A673 (cell line): ENCODE data around the gene CDK19. TPM values are rescaled to one million over a fixed set of nuclear protein-coding genes. Genes with fewer than 3 reads are reported as not detected.
A peak's percentile ranks its signal among the peaks of the same experiment; 100 is the strongest.

Experiments used
- BruUV-seq: library from RNA; stranded (reverse); fragments of 400-500 nt; replicated peaks from 2 replicates; lab custom pipeline; 2021; lab: Mats Ljungman, UMichigan
- CTCF ChIA-PET: fragments of 300-600 bp; sonication (Branson Sonifier 250); formaldehyde crosslinking; loops from one replicate; lab custom pipeline; 2022; ENCODE audit warnings: antibody characterized with exemption; lab: Charles Lee
- POLR2A ChIA-PET: fragments of 300-600 bp; sonication (Branson Sonifier 250); formaldehyde crosslinking; loops from one replicate; lab custom pipeline; 2022; ENCODE audit warnings: antibody characterized with exemption; ENCODE audit not compliant: low non-redundant PET; lab: Charles Lee
- DNase-seq: peaks from one replicate; pipeline ENCODE4 v3.0.0-alpha.2; 2015; ENCODE audit warnings: low spot score
- H3K27ac ChIP-seq: fragments of 200-600 bp; sonication (generic); 2 replicates; pipeline ENCODE4 v1.5.1; 2016; ENCODE audit warnings: mixed run types, low read depth, mild to moderate bottlenecking, mixed read lengths, antibody characterized with exemption, low read length; ENCODE audit not compliant: poor library complexity, severe bottlenecking
- H3K27me3 ChIP-seq: fragments of 200-600 bp; sonication (generic); replicated peaks from 2 replicates; pipeline ENCODE4 v1.6.1; 2017; ENCODE audit warnings: mixed run types, low read depth, mild to moderate bottlenecking, mixed read lengths, antibody characterized with exemption, low read length; ENCODE audit not compliant: insufficient read depth, poor library complexity
- H3K36me3 ChIP-seq: fragments of 200-600 bp; sonication (generic); 2 replicates; pipeline ENCODE4 v1.6.1; 2016; ENCODE audit warnings: mixed run types, mild to moderate bottlenecking, mixed read lengths, antibody characterized with exemption, low read length; ENCODE audit not compliant: insufficient read depth, poor library complexity, severe bottlenecking
- H3K4me1 ChIP-seq: fragments of 200-600 bp; sonication (generic); 2 replicates; pipeline ENCODE4 v1.6.1; 2017; ENCODE audit warnings: mixed run types, mild to moderate bottlenecking, mixed read lengths, antibody characterized with exemption, low read length; ENCODE audit not compliant: insufficient read depth, poor library complexity, severe bottlenecking
- H3K4me3 ChIP-seq: fragments of 200-600 bp; sonication (generic); 2 replicates; pipeline ENCODE4 v1.5.1; 2016; ENCODE audit warnings: low read depth, mixed run types, mild to moderate bottlenecking, mixed read lengths, low read length; ENCODE audit not compliant: poor library complexity, severe bottlenecking
- H3K9me3 ChIP-seq: fragments of 200-600 bp; sonication (generic); 2 replicates; pipeline ENCODE4 v1.6.1; 2016; ENCODE audit warnings: mixed run types, low read depth, mild to moderate bottlenecking, mixed read lengths, antibody characterized with exemption, low read length; ENCODE audit not compliant: poor library complexity, severe bottlenecking
- CTCF ChIP-seq: fragments of 300-800, 200-600 bp; sonication (generic); conservative IDR thresholded peaks from 2 replicates; pipeline ENCODE4 v1.5.1; 2017; ENCODE audit warnings: low read depth, mild to moderate bottlenecking, antibody characterized with exemption, low read length, moderate library complexity, mixed read lengths
- EZH2 ChIP-seq: fragments of 200-600 bp; sonication (generic); IDR thresholded peaks from 2 replicates; pipeline ENCODE4 v1.6.1; 2017; ENCODE audit warnings: borderline replicate concordance, low read depth, mild to moderate bottlenecking, mixed read lengths, antibody characterized with exemption, low read length; ENCODE audit not compliant: poor library complexity, severe bottlenecking
- intact Hi-C: fragments of 100-400 bp; cut with micrococcal nuclease; formaldehyde crosslinking; loops from one replicate; pipeline ENCODE4 v1.10.0; 2022; ENCODE audit not compliant: unreplicated experiment
- total RNA-seq: library from RNA; stranded (reverse); gene quantifications from 2 replicates; pipeline ENCODE4 v1.2.3, GENCODE V29; 2021

Gene CDK19
- total RNA-seq, 1 experiment from 2014 or later = 23.7 TPM

- TF ChIP-seq CTCF = no peak
- no peak for TF ChIP-seq EZH2
- intact Hi-C loops = no loop called here
- Histone ChIP-seq H3K36me3 (no peaks in the 10 kb centered on the region), H3K4me1 (no peaks in the 10 kb centered on the region), H3K4me3 (no peak overlapping the region), H3K27me3 (no peaks in the 10 kb centered on the region), H3K9me3 (no peaks in the 10 kb centered on the region), H3K27ac (no peak overlapping the region)
- ChIA-PET CTCF (no interaction called here), POLR2A (no interaction called here)
- no TSS peak for BruUV-seq
- DNase-seq = no peak
Measured at GRCh38 chr6:110822249-110822648, 7.0 kb upstream of the CDK19 start.

DNA sequence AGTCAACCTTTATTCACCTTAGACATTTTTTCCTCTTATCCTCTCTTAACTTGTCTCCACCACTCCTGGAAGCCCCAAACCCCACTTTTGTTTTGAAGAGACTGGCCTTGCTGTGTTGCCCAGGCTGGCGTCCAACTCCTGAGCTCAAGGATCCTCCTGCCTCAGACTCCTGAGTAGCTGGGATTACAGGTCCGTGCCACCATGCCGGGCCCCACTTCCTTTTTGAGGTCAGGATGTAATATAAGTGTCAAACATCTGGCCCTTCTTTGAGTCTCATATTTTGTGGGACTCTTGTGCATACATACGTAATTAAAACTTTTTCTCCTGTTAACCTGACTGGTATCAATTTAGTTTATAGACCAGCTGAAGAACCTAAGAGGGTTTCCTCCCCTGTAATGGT, 1.4 kb upstream of the CDK19 start:
- Histone ChIP-seq H3K9me3 (no peaks in the 10 kb centered on the region), H3K4me1 (peaks cover 10% of the 10 kb centered on the region), H3K36me3 (no peaks in the 10 kb centered on the region), H3K27me3 (no peaks in the 10 kb centered on the region), H3K4me3 (no peak overlapping the region), H3K27ac (peak overlapping the region; percentile 97)
- CTCF ChIA-PET = no interaction called here
- intact Hi-C loops = no loop called here
- no TSS peak for BruUV-seq
- no peak for DNase-seq
- POLR2A ChIA-PET = no interaction called here
- TF ChIP-seq EZH2 (no peak), CTCF (no peak)

DNA sequence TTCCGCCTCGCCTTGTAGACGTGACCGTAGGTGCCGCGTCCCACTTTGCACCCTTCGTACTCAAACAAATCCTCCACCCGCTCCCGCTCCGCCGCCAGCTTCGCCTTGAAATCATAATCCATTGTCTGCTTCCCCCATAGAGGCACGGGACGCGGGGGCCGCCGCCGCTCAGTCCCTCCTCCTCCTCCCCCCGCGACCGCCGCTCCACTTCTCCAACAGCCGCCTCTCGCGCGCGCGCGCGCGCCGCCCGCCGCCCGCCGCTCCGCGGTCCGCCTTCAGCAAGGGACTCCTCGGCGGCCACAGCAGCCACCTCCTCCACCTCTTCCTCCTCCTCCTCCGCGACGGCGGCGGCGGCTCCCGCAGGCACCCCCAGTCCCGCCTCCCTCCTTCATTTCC, 256 bp downstream of the CDK19 start:
- peak overlapping the region; percentile 74 for H3K4me3 ChIP-seq
- no TSS peak for BruUV-seq
- intact Hi-C loops = loop anchor here (1.0 to 2.0 kb wide), 2 partner anchors 62 to 287 kb away; no protein-coding TSS in a partner anchor
- no peaks in the 10 kb centered on the region for H3K36me3 ChIP-seq
- no peaks in the 10 kb centered on the region for H3K27me3 ChIP-seq
- POLR2A ChIA-PET = interaction anchor here (0.6 to 2.0 kb wide), 4 partner anchors 13 to 226 kb away, joined by 4 to 32 read pairs (median 14); partner anchors contain the start of gene AMD1
- H3K4me1 ChIP-seq = peaks cover 10% of the 10 kb centered on the region
- DNase-seq = no peak
- no peak for TF ChIP-seq CTCF
- no peak for TF ChIP-seq EZH2
- H3K9me3 ChIP-seq = no peaks in the 10 kb centered on the region
- CTCF ChIA-PET = interaction anchor here (0.7 to 1.3 kb wide), 2 partner anchors 132 to 1111 kb away, joined by 3 to 20 read pairs; no protein-coding TSS in a partner anchor
- peak overlapping the region; percentile 97 for H3K27ac ChIP-seq
